Activated T-helper 1 cell treated with Interleukin-2 at 50 U/mL for 16 hours (primary cell): ENCODE results near the gene OR2F2.

ENCODE experiments used
- DNase-seq: peaks from one replicate; pipeline ENCODE4 v3.0.0-alpha.2; 2020; ENCODE audit warnings: low read depth

The OR2F2 gene

GRCh38 chr7:143914938-143915652 lies 19.9 kb upstream of the OR2F2 start:
- no peak for DNase-seq

- DNase-seq: no peak
Observed at GRCh38 chr7:143924851-143925250, 10.2 kb upstream of the OR2F2 start.

GRCh38 chr7:143929224-143929920 lies 5.7 kb upstream of the OR2F2 start:
- DNase-seq: no peak

GRCh38 chr7:143931739-143932138 lies 3.3 kb upstream of the OR2F2 start:
- no peak for DNase-seq

GRCh38 chr7:143936087-143937009 lies 1.3 kb downstream of the OR2F2 start:
- no peak for DNase-seq

GRCh38 chr7:143938379-143939243 lies 3.6 kb downstream of the OR2F2 start:
- no peak for DNase-seq

GRCh38 chr7:143945423-143945822 lies 10.4 kb downstream of the OR2F2 start:
- DNase-seq: no peak

GRCh38 chr7:143947111-143947510 lies 12.1 kb downstream of the OR2F2 start:
- no peak for DNase-seq

GRCh38 chr7:143948733-143949132 lies 13.7 kb downstream of the OR2F2 start:
- DNase-seq: no peak

- DNase-seq: no peak
Observed at GRCh38 chr7:143953421-143953820, 18.4 kb downstream of the OR2F2 start.

GRCh38 chr7:143954135-143954534 lies 19.1 kb downstream of the OR2F2 start:
- no peak for DNase-seq

- DNase-seq: no peak
Observed at GRCh38 chr7:143954544-143954943, 19.5 kb downstream of the OR2F2 start, which contains the start of gene OR2F1. OR2F1 (plus strand) TSS chr7:143954844; CDS start chr7:143959971, 5,127 bp downstream.

- no peak for DNase-seq
Observed at GRCh38 chr7:143958781-143959180, 23.7 kb downstream of the OR2F2 start.

GRCh38 chr7:143960813-143961610 lies 26.0 kb downstream of the OR2F2 start:
- DNase-seq: no peak

GRCh38 chr7:143965280-143965679 lies 30.2 kb downstream of the OR2F2 start:
- no peak for DNase-seq

GRCh38 chr7:143967398-143967797 lies 32.4 kb downstream of the OR2F2 start:
- DNase-seq: no peak

- DNase-seq: no peak
Observed at GRCh38 chr7:143973870-143974416, 38.9 kb downstream of the OR2F2 start.

GRCh38 chr7:143974459-143974858 lies 39.4 kb downstream of the OR2F2 start:
- no peak for DNase-seq

GRCh38 chr7:143975617-143976016 lies 40.6 kb downstream of the OR2F2 start:
- no peak for DNase-seq

GRCh38 chr7:143978585-143978984 lies 43.6 kb downstream of the OR2F2 start:
- no peak for DNase-seq
